ENCODE measurements around the gene EIPR1.

DNA sequence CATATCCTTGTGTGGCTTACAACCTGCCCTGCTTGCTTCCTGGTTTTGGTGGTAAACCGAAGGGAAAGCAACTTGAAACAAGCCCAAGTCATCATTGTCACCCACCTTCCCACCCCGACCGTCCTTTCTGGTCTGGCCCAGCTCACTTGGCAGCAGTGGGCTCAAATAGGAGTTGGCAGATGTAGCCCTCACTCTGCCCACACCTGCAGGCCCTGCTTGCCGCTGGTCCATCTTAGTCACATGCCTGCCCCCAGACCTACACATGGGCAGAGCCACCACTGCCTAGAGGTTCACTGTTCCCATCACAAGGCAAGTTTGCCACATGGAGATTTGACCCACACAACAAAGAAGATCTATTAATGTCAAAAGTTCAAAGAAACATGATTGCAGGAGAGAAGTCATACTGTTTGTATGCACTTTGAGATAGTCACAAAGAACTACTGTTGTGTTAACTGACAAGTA, 9.3 kb downstream of the EIPR1 start:
- TF ChIP-seq CTCF (optimal IDR thresholded peaks at IDR 0.05 in 1 of 3, IDR thresholded peaks at IDR 0.05 in 1 of 3, conservative IDR thresholded peaks at IDR 0.05 in 1 of 3; ENCODE audit: extremely low read depth in 1 of 3, insufficient read depth in 2 of 3, low read length in 3 of 3) (no peak), EZH2 (IDR thresholded peaks at IDR 0.05; ENCODE audit: low read length) (no peak)
